GM12891 (cell line): Measurements from ENCODE around the gene PDE3A.

Source experiments
- PAX5 ChIP-seq: IDR thresholded peaks from 2 replicates; pipeline ENCODE4 v1.6.1; 2011; ENCODE audit warnings: low read length, moderate library complexity, mild to moderate bottlenecking; ENCODE audit not compliant: insufficient read depth, severe bottlenecking
- POLR2A ChIP-seq: IDR thresholded peaks from 2 replicates; pipeline ENCODE4 v1.6.1; 2011; ENCODE audit warnings: low read depth, low read length, control low read depth
- POLR2AphosphoS5 ChIP-seq: IDR thresholded peaks from 2 replicates; pipeline ENCODE4 v1.6.1; 2011; ENCODE audit warnings: low read depth, low read length, control low read depth
- SPI1 ChIP-seq: IDR thresholded peaks from 2 replicates; pipeline ENCODE4 v1.6.1; 2011; ENCODE audit warnings: low read depth, low read length, control low read depth
- TAF1 ChIP-seq: IDR thresholded peaks from 2 replicates; pipeline ENCODE4 v1.6.1; 2011; ENCODE audit warnings: low read depth, low read length, control low read depth

DNA sequence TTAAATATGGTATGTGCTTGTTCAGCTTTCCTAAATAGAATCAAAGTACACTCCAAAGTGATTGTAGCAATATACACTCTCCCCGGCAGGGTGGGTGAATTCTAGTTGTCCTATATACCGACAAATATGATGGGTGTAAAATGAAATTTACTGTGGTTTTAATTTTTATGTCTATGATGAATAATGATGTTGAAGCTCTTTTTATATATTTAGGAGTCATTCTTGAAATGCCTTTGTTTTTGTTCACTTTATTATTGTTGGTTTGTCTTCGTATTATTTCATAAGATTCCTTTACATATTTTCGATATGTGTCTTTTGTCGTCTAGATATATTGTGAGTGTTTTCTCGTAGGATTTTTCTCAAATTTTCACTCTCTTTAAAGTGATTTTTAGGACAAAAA is 105.7 kb downstream of the PDE3A start:
- TF ChIP-seq POLR2A: no peak
- TF ChIP-seq PAX5: no peak
- TF ChIP-seq POLR2AphosphoS5: no peak
- TF ChIP-seq TAF1: no peak
- no peak for TF ChIP-seq SPI1
